ENCODE results near the gene CEACAM7.
"Not testable (repeated sequence)": the region's sequence is repeated elsewhere in the genome, so short reads cannot be mapped to it uniquely, and the experiment has no call there.

CEACAM7 gene

GRCh38 chr19:41656756-41657155 lies 31.3 kb downstream of the CEACAM7 start:
- not testable (repeated sequence) for DNase-seq (ENCODE audit: low read depth, low spot score)

- DNase-seq (ENCODE audit: low read depth, low spot score), result no peak
Measured at GRCh38 chr19:41652250-41652649, 35.8 kb downstream of the CEACAM7 start.

- no peak for DNase-seq (ENCODE audit: low read depth, low spot score)
Measured at GRCh38 chr19:41649827-41650226, 38.2 kb downstream of the CEACAM7 start.

- no peak for DNase-seq (ENCODE audit: low read depth, low spot score)
Measured at GRCh38 chr19:41646589-41647204, 41.4 kb downstream of the CEACAM7 start.

GRCh38 chr19:41641879-41642485 lies 46.1 kb downstream of the CEACAM7 start:
- DNase-seq (ENCODE audit: low read depth, low spot score), result peak; percentile 63

- no peak for DNase-seq (ENCODE audit: low read depth, low spot score)
Measured at GRCh38 chr19:41638641-41639081, 49.4 kb downstream of the CEACAM7 start.

GRCh38 chr19:41637484-41637883 lies 50.6 kb downstream of the CEACAM7 start:
- no peak for DNase-seq (ENCODE audit: low read depth, low spot score)

GRCh38 chr19:41627966-41628675 lies 59.9 kb downstream of the CEACAM7 start:
- no peak for DNase-seq (ENCODE audit: low read depth, low spot score)

GRCh38 chr19:41626877-41627276 lies 61.2 kb downstream of the CEACAM7 start, which contains the start of gene CEACAM4:
CEACAM4 (minus strand) TSS chr19:41627074; CDS start chr19:41626963, 111 bp downstream.
- no peak for DNase-seq (ENCODE audit: low read depth, low spot score)

- no peak for DNase-seq (ENCODE audit: low read depth, low spot score)
Measured at GRCh38 chr19:41626278-41626677, 61.8 kb downstream of the CEACAM7 start.

GRCh38 chr19:41624937-41625336 lies 63.1 kb downstream of the CEACAM7 start:
- no peak for DNase-seq (ENCODE audit: low read depth, low spot score)

- no peak for DNase-seq (ENCODE audit: low read depth, low spot score)
Measured at GRCh38 chr19:41624515-41624914, 63.6 kb downstream of the CEACAM7 start.

GRCh38 chr19:41623360-41623759 lies 64.7 kb downstream of the CEACAM7 start:
- no peak for DNase-seq (ENCODE audit: low read depth, low spot score)
